H1 (cell line): ENCODE results near the gene SIPA1L3. TPM values are rescaled to one million over a fixed set of nuclear protein-coding genes. Genes with fewer than 3 reads are reported as not detected.
A peak's percentile ranks its signal among the peaks of the same experiment; 100 is the strongest.

Experiments used
- CTCF ChIA-PET: fragments of 300-600 bp; sonication (Branson Sonifier 250); formaldehyde crosslinking; loops from one replicate; lab custom pipeline; 2021; ENCODE audit not compliant: partially characterized antibody; lab: Charles Lee
- POLR2A ChIA-PET: fragments of 300-600 bp; sonication (Branson Sonifier 250); formaldehyde crosslinking; loops from one replicate; lab custom pipeline; 2021; ENCODE audit warnings: inconsistent platforms; ENCODE audit not compliant: partially characterized antibody; lab: Charles Lee
- DNase-seq, 2 experiments: peaks; one replicate each; pipeline versions ENCODE4 v3.0.0 to v3.0.0-alpha.2; 2010 to 2022; ENCODE audit warnings: low spot score in 2 of 2, low read depth in 1 of 2, mixed read lengths in 1 of 2
- FAIRE-seq: peaks from 2 replicates; lab custom pipeline; 2011; peaks lifted over from hg19 to GRCh38; lab: Jason Lieb, UNC
- H2AFZ ChIP-seq: 2 replicates; pipeline ENCODE4 v1.8.1; 2012; ENCODE audit warnings: low read length, inconsistent platforms
- H2AK5ac ChIP-seq: 2 replicates; pipeline ENCODE4 v1.6.1; 2013; ENCODE audit warnings: low read depth, low read length
- H2BK120ac ChIP-seq: replicated peaks from 2 replicates; pipeline ENCODE3; 2013; ENCODE audit warnings: low read depth, low read length, inconsistent platforms
- H2BK12ac ChIP-seq: 2 replicates; pipeline ENCODE4 v1.6.1; 2013; ENCODE audit warnings: low read depth, low read length
- H2BK15ac ChIP-seq: 2 replicates; pipeline ENCODE4 v1.6.1; 2013; ENCODE audit warnings: low read length
- H2BK20ac ChIP-seq: 2 replicates; pipeline ENCODE4 v1.6.1; 2013; ENCODE audit warnings: low read length
- H2BK5ac ChIP-seq: 2 replicates; pipeline ENCODE4 v1.6.1; 2013; ENCODE audit warnings: low read depth, low read length
- H3K14ac ChIP-seq: 2 replicates; pipeline ENCODE4 v1.6.1; 2013; ENCODE audit warnings: inconsistent platforms; ENCODE audit not compliant: insufficient read length
- H3K18ac ChIP-seq: 2 replicates; pipeline ENCODE4 v1.6.1; 2013; ENCODE audit warnings: low read length; ENCODE audit errors: extremely low read depth
- H3K23ac ChIP-seq: 2 replicates; pipeline ENCODE4 v1.6.1; 2013; ENCODE audit warnings: inconsistent platforms; ENCODE audit not compliant: insufficient read length
- H3K23me2 ChIP-seq: 2 replicates; pipeline ENCODE4 v1.6.1; 2013; ENCODE audit warnings: low read depth, low read length
- H3K27ac ChIP-seq: 2 replicates; pipeline ENCODE4 v1.6.1; 2011; ENCODE audit warnings: low read depth, low read length, inconsistent platforms
- H3K27me3 ChIP-seq, 4 experiments: replicated peaks in 1 of 4; 1 replicate in 1 of 4; 2 replicates in 3 of 4; pipeline versions ENCODE4 v1.6.1 to v1.8.1; 2011 to 2013; ENCODE audit warnings: low read length in 3 of 4, mild to moderate bottlenecking in 3 of 4, inconsistent platforms in 2 of 4, mixed read lengths in 2 of 4, moderate library complexity in 1 of 4; ENCODE audit not compliant: control insufficient read depth in 3 of 4, insufficient read depth in 3 of 4; ENCODE audit errors: extremely low read depth in 1 of 4
- H3K36me3 ChIP-seq, 4 experiments: 2 replicates each; pipeline versions ENCODE4 v1.6.1 to v1.8.1; 2011 to 2013; ENCODE audit warnings: mild to moderate bottlenecking in 4 of 4, low read length in 3 of 4, moderate library complexity in 2 of 4, control low read depth in 1 of 4, inconsistent platforms in 1 of 4; ENCODE audit not compliant: insufficient read depth in 4 of 4, control insufficient read depth in 2 of 4
- H3K4ac ChIP-seq: replicated peaks from 2 replicates; pipeline ENCODE3; 2013; ENCODE audit warnings: low read length, low read depth, mixed read lengths, inconsistent platforms; ENCODE audit not compliant: insufficient read length
- H3K4me1 ChIP-seq, 4 experiments: replicated peaks in 1 of 4; 1 replicate in 1 of 4; 2 replicates in 3 of 4; pipeline versions ENCODE4 v1.6.1 to v1.8.1; 2011 to 2013; ENCODE audit warnings: low read length in 3 of 4, inconsistent platforms in 2 of 4, mixed read lengths in 1 of 4; ENCODE audit not compliant: insufficient read depth in 4 of 4, control insufficient read depth in 3 of 4
- H3K4me2 ChIP-seq, 2 experiments: 2 replicates each; pipeline versions ENCODE4 v1.6.1 to v1.8.1; 2011 to 2013; ENCODE audit warnings: low read depth in 2 of 2, low read length in 2 of 2, control low read depth in 1 of 2, inconsistent platforms in 1 of 2, mild to moderate bottlenecking in 1 of 2; ENCODE audit not compliant: insufficient read depth in 1 of 2
- H3K4me3 ChIP-seq, 4 experiments: fragments of 200-600, 300-600 bp in 1 of 4; sonication (generic), shearing (Covaris generic), sonication (Bioruptor Twin) in 1 of 4; 2 replicates each; pipeline versions ENCODE4 v1.5.1 to v1.8.1; 2011 to 2016; ENCODE audit warnings: low read length in 4 of 4, low read depth in 3 of 4, control low read depth in 2 of 4, inconsistent platforms in 2 of 4, mild to moderate bottlenecking in 2 of 4, mixed read lengths in 1 of 4, moderate library complexity in 1 of 4; ENCODE audit not compliant: insufficient read depth in 2 of 4; ENCODE audit errors: extremely low read depth in 1 of 4
- H3K56ac ChIP-seq: replicated peaks from 2 replicates; pipeline ENCODE3; 2013; ENCODE audit warnings: low read depth, mild to moderate bottlenecking, mixed read lengths, low read length, inconsistent platforms; ENCODE audit not compliant: insufficient read length
- H3K79me1 ChIP-seq: 2 replicates; pipeline ENCODE4 v1.6.1; 2013; ENCODE audit warnings: low read depth, low read length, control low read depth
- H3K79me2 ChIP-seq, 2 experiments: 2 replicates each; pipeline versions ENCODE4 v1.6.1 to v1.8.1; 2012 to 2013; ENCODE audit warnings: low read length in 2 of 2, mild to moderate bottlenecking in 2 of 2, inconsistent platforms in 1 of 2; ENCODE audit not compliant: insufficient read depth in 2 of 2, control insufficient read depth in 1 of 2
- H3K9ac ChIP-seq, 4 experiments: replicated peaks in 1 of 4; 1 replicate in 1 of 4; 2 replicates in 3 of 4; pipeline versions ENCODE4 v1.6.1 to v1.8.1; 2011 to 2013; ENCODE audit warnings: low read depth in 3 of 4, low read length in 3 of 4, control low read depth in 2 of 4, mild to moderate bottlenecking in 2 of 4, moderate library complexity in 2 of 4, inconsistent platforms in 1 of 4; ENCODE audit errors: extremely low read depth in 1 of 4
- H3K9me3 ChIP-seq, 2 experiments: 2 replicates each; pipeline versions ENCODE4 v1.6.1 to v1.8.1; 2012 to 2013; ENCODE audit warnings: mild to moderate bottlenecking in 2 of 2, moderate library complexity in 2 of 2, control low read depth in 1 of 2, inconsistent platforms in 1 of 2, low read depth in 1 of 2, low read length in 1 of 2, mixed read lengths in 1 of 2; ENCODE audit not compliant: insufficient read depth in 2 of 2
- H4K20me1 ChIP-seq, 2 experiments: replicated peaks in 1 of 2; 2 replicates each; pipeline versions ENCODE3 to v1.8.1; 2011 to 2013; ENCODE audit warnings: inconsistent platforms in 2 of 2, low read length in 2 of 2, mild to moderate bottlenecking in 1 of 2; ENCODE audit not compliant: insufficient read depth in 2 of 2, control insufficient read depth in 1 of 2
- H4K5ac ChIP-seq: 2 replicates; pipeline ENCODE4 v1.6.1; 2013; ENCODE audit warnings: low read length, low read depth, mixed read lengths, inconsistent platforms; ENCODE audit not compliant: insufficient read length
- H4K8ac ChIP-seq: 2 replicates; pipeline ENCODE4 v1.8.0; 2013; ENCODE audit warnings: mild to moderate bottlenecking, moderate library complexity, low read length, inconsistent platforms; ENCODE audit not compliant: insufficient read depth; ENCODE audit errors: extremely low read depth
- H4K91ac ChIP-seq: replicated peaks from 2 replicates; pipeline ENCODE3; 2013; ENCODE audit warnings: low read length, mixed read lengths, inconsistent platforms; ENCODE audit not compliant: insufficient read length
- CTBP2 ChIP-seq: IDR thresholded peaks from 2 replicates; pipeline ENCODE4 v1.7.0; 2011; ENCODE audit warnings: borderline replicate concordance, mild to moderate bottlenecking, moderate library complexity, mixed read lengths, low read length; ENCODE audit not compliant: insufficient read depth, insufficient read length
- SIN3A ChIP-seq, 2 experiments: IDR thresholded peaks in 1 of 2; conservative IDR thresholded peaks in 1 of 2; 2 replicates each; pipeline ENCODE4 v1.6.1; 2011 to 2012; ENCODE audit warnings: low read length in 2 of 2, improper control_type of control experiment in 1 of 2, low read depth in 1 of 2, mild to moderate bottlenecking in 1 of 2
- WGBS, 2 experiments: shearing (Covaris generic) in 1 of 2; methylation state at CpG; one replicate each; pipeline versions ENCODE4 v1.1.6 to v1.1.7; 2013 to 2015; ENCODE audit warnings: low lambda C conversion rate in 2 of 2, mixed read lengths in 2 of 2, inconsistent platforms in 1 of 2, low coverage in 1 of 2, missing lambda C conversion rate in 1 of 2; ENCODE audit not compliant: insufficient replicate concordance in 2 of 2, insufficient coverage in 1 of 2, insufficient read length in 1 of 2; ENCODE audit errors: extremely low coverage in 1 of 2, missing lambda C conversion rate in 1 of 2; 5-methylcytosine and 5-hydroxymethylcytosine counted together
- polyA plus RNA-seq, 7 experiments: library from polyadenylated mRNA; depleted of rRNA in 3 of 7; stranded (reverse) in 5 of 7; unstranded in 2 of 7; fragments of >200 nt in 5 of 7; fragments of 200-250 nt in 2 of 7; gene quantifications; 1 replicate in 5 of 7; 2 replicates in 1 of 7; 4 replicates in 1 of 7; pipeline versions ENCODE4 v1.2.1 to v1.2.3, GENCODE V29; 2011 to 2013; ENCODE audit warnings: missing spikeins in 2 of 7, mixed read lengths in 2 of 7
- total RNA-seq: library from RNA; stranded (reverse); fragmentation: NEBNext Ultra II Directional; extraction: Animal tissue kit (Norgen Biotek cat#: 25700); gene quantifications from 2 replicates; pipeline ENCODE4 v1.2.1, GENCODE V29; 2021

Gene SIPA1L3
- total and polyA plus RNA-seq, 2 of the 8 experiments (the other 6 are each of a cell fraction or from before 2014, with no cell fraction given): 15.0 to 54.9 TPM

DNA sequence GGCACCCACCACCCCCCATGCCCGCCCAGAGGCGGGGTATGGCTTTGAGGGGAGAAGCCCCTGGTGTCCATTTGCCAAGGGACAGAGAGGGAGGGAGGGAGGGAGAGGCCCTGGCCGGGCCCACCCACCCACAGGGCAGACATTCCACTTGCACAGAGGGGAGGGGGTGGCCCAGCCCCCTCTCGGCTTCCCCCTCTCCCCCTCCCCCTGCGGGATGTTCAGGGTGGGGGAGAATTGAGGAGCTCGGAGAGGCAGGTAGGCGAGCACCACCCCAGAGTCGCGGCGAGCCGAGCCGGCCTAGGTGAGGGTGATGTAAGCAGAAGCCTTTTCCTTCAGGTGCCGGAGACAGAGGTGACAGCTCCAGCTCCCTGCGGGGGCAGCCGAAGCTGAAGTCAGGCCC is 304.8 kb downstream of the SIPA1L3 start:
- no peak for FAIRE-seq
- 40% methylated on average over 1 of the region's 15 CpGs; no CpG with 5 or more reads in 1 of the 2 experiments for WGBS, 2 experiments
- DNase-seq: peak in 1 of 2 experiments; percentile 74

More for the DNA sequence above, 304.8 kb downstream of the SIPA1L3 start:
- Histone ChIP-seq H2BK5ac (no peak overlapping the region), H3K27ac (no peak overlapping the region), H2AK5ac (no peak overlapping the region), H3K9ac (no peak overlapping the region), H3K18ac (no peak overlapping the region), H2BK20ac (no peak overlapping the region), H3K23me2 (peaks cover 19% of the 10 kb centered on the region), H4K8ac (no peak overlapping the region), H3K14ac (no peak overlapping the region), H3K4ac (no peak overlapping the region), H4K5ac (no peak overlapping the region), H3K4me2 (peak overlapping the region; percentile 97 to 100), H4K20me1 (peaks cover 0 to 1% of the 10 kb centered on the region in 2 experiments), H3K4me3 (peak overlapping the region; percentile 48 to 63 (median 56); a peak in 5 of 8 replicates), H2BK120ac (no peak overlapping the region), H3K36me3 (no peaks in the 10 kb centered on the region), H3K79me2 (no peaks in the 10 kb centered on the region), H3K9me3 (no peaks in the 10 kb centered on the region), H3K79me1 (no peaks in the 10 kb centered on the region), H2BK12ac (no peak overlapping the region), H2BK15ac (no peak overlapping the region), H2AFZ (no peak overlapping the region), H3K4me1 (peaks cover 0 to 21% (median 13%) of the 10 kb centered on the region in 4 experiments; a peak in 6 of 7 replicates), H3K27me3 (no peaks in the 10 kb centered on the region), H3K23ac (no peak overlapping the region), H3K56ac (no peak overlapping the region), H4K91ac (no peak overlapping the region)
- CTCF ChIA-PET: interaction anchor here (0.5 to 2.0 kb wide), 8 partner anchors 8 to 309 kb away, joined by 3 to 13 read pairs (median 4); no protein-coding TSS in a partner anchor
- POLR2A ChIA-PET: interaction anchor here (1.0 to 4.3 kb wide), 3 partner anchors 12 to 305 kb away, joined by 3 to 29 read pairs (median 3); partner anchors contain the start of genes SIPA1L3 and WDR87
- TF ChIP-seq SIN3A (conservative IDR thresholded peaks at IDR 0.05 in 1 of 2, IDR thresholded peaks at IDR 0.05 in 1 of 2; ENCODE audit: low read depth in 1 of 2, low read length in 2 of 2) (0 out of 4 replicates have a peak, but pooled peaks of 1 of the 2 experiments have one; percentile 36), CTBP2 (no peak)
